ENCODE measurements around the gene ELP5.

The ELP5 gene

GRCh38 chr17:7256766-7257456, 4.9 kb downstream of the ELP5 start:
- no peak for DNase-seq (ENCODE audit: low read depth)

- DNase-seq (ENCODE audit: low read depth): no peak
These were observed 6.9 kb downstream of the ELP5 start for GRCh38 chr17:7258731-7259554.

- no peak for DNase-seq (ENCODE audit: low read depth)
These were observed 7.5 kb downstream of the ELP5 start for GRCh38 chr17:7259555-7259889.

GRCh38 chr17:7260151-7260550, 8.1 kb downstream of the ELP5 start:
- DNase-seq (ENCODE audit: low read depth): no peak

- no peak for DNase-seq (ENCODE audit: low read depth)
These were observed 8.8 kb downstream of the ELP5 start for GRCh38 chr17:7260651-7261378.

- no peak for DNase-seq (ENCODE audit: low read depth)
These were observed 9.6 kb downstream of the ELP5 start for GRCh38 chr17:7261379-7262191.

- no peak for DNase-seq (ENCODE audit: low read depth)
These were observed 10.3 kb downstream of the ELP5 start, which contains the start of gene CLDN7 for GRCh38 chr17:7262192-7262934. CLDN7 (minus strand) TSS chr17:7262478; CDS start chr17:7262043, 435 bp downstream.

GRCh38 chr17:7262935-7263800, 11.2 kb downstream of the ELP5 start:
- DNase-seq (ENCODE audit: low read depth): no peak

GRCh38 chr17:7263801-7264078, 11.7 kb downstream of the ELP5 start:
- no peak for DNase-seq (ENCODE audit: low read depth)

- DNase-seq (ENCODE audit: low read depth): no peak
These were observed 14.8 kb downstream of the ELP5 start for GRCh38 chr17:7266784-7267183.

GRCh38 chr17:7279448-7279847, 27.4 kb downstream of the ELP5 start:
- no peak for DNase-seq (ENCODE audit: low read depth)

GRCh38 chr17:7280519-7281073, 28.6 kb downstream of the ELP5 start:
- no peak for DNase-seq (ENCODE audit: low read depth)

- no peak for DNase-seq (ENCODE audit: low read depth)
These were observed 29.3 kb downstream of the ELP5 start, which contains the start of gene SLC2A4 for GRCh38 chr17:7281074-7281952. SLC2A4 (plus strand) TSS chr17:7281718; CDS start chr17:7281935, 217 bp downstream.

GRCh38 chr17:7281953-7282751, 30.1 kb downstream of the ELP5 start:
- no peak for DNase-seq (ENCODE audit: low read depth)

- no peak for DNase-seq (ENCODE audit: low read depth)
These were observed 30.8 kb downstream of the ELP5 start for GRCh38 chr17:7282752-7283321.

- DNase-seq (ENCODE audit: low read depth): no peak
These were observed 31.6 kb downstream of the ELP5 start for GRCh38 chr17:7283471-7284216.

- DNase-seq (ENCODE audit: low read depth): no peak
These were observed 32.9 kb downstream of the ELP5 start for GRCh38 chr17:7284911-7285310.
